Type B pancreatic cell (in vitro differentiated cells): ENCODE measurements around the gene NRIP1. TPM values are rescaled to one million over a fixed set of nuclear protein-coding genes. Genes with fewer than 3 reads are reported as not detected.

Source experiments
- DNase-seq: peaks from one replicate; pipeline ENCODE4 v3.0.0; 2021; ENCODE audit warnings: mixed read lengths; ENCODE audit not compliant: unreplicated experiment; ENCODE audit errors: extremely low spot score
- H3K27ac Mint-ChIP-seq: 2 replicates; pipeline ENCODE4 v1.8.0; 2021; ENCODE audit warnings: mild to moderate bottlenecking, mixed read lengths
- H3K27me3 Mint-ChIP-seq: 2 replicates; pipeline ENCODE4 v1.8.0; 2021; ENCODE audit warnings: mixed read lengths
- H3K36me3 Mint-ChIP-seq: 2 replicates; pipeline ENCODE4 v1.8.0; 2021; ENCODE audit warnings: mixed read lengths
- H3K4me1 Mint-ChIP-seq: one replicate; pipeline ENCODE4 v1.8.0; 2021; ENCODE audit warnings: mixed read lengths; ENCODE audit not compliant: unreplicated experiment
- H3K4me3 Mint-ChIP-seq: 2 replicates; pipeline ENCODE4 v1.8.0; 2021; ENCODE audit warnings: mild to moderate bottlenecking, mixed read lengths
- H3K9me3 Mint-ChIP-seq: 2 replicates; pipeline ENCODE4 v1.8.0; 2021; ENCODE audit warnings: mixed read lengths
- CTCF ChIP-seq: fragments of 200-600 bp; sonication (generic); conservative IDR thresholded peaks from 2 replicates; pipeline ENCODE4 v1.5.0; 2021; ENCODE audit warnings: antibody characterized with exemption, mild to moderate bottlenecking
- total RNA-seq: library from RNA; stranded (reverse); gene quantifications from 2 replicates; pipeline ENCODE4 v1.2.1, GENCODE V29; 2021; ENCODE audit warnings: low replicate concordance

The NRIP1 gene
- total RNA-seq, 1 donor from 2014 or later: 88.6 TPM

- Mint-ChIP-seq H3K27ac (no peak overlapping the region), H3K36me3 (peaks cover 37% of the 10 kb centered on the region), H3K27me3 (no peaks in the 10 kb centered on the region), H3K9me3 (no peaks in the 10 kb centered on the region), H3K4me1 (peaks cover 27% of the 10 kb centered on the region), H3K4me3 (no peak overlapping the region)
- TF ChIP-seq CTCF: no peak
- no peak for DNase-seq
Measured at GRCh38 chr21:14962217-14962616, 102.6 kb downstream of the NRIP1 start.

GRCh38 chr21:14961502-14961901 lies 103.3 kb downstream of the NRIP1 start:
- Mint-ChIP-seq H3K4me1 (peaks cover 33% of the 10 kb centered on the region), H3K36me3 (peaks cover 30% of the 10 kb centered on the region)

GRCh38 chr21:14959343-14959742 lies 105.5 kb downstream of the NRIP1 start:
- peaks cover 37% of the 10 kb centered on the region for H3K4me1 Mint-ChIP-seq
- H3K9me3 Mint-ChIP-seq: no peaks in the 10 kb centered on the region
- H3K36me3 Mint-ChIP-seq: peaks cover 12% of the 10 kb centered on the region
- no peaks in the 10 kb centered on the region for H3K27me3 Mint-ChIP-seq
- no peak overlapping the region for H3K27ac Mint-ChIP-seq
- TF ChIP-seq CTCF: no peak
- no peak overlapping the region for H3K4me3 Mint-ChIP-seq
- no peak for DNase-seq

More at GRCh38 chr21:14961502-14961901, 103.3 kb downstream of the NRIP1 start:
- DNase-seq: no peak
- Mint-ChIP-seq H3K27ac (no peak overlapping the region), H3K27me3 (no peaks in the 10 kb centered on the region), H3K9me3 (no peaks in the 10 kb centered on the region), H3K4me3 (no peak overlapping the region)
- TF ChIP-seq CTCF: no peak

- DNase-seq: no peak
- H3K27me3 Mint-ChIP-seq: no peaks in the 10 kb centered on the region
- H3K36me3 Mint-ChIP-seq: peaks cover 4% of the 10 kb centered on the region
- no peak for TF ChIP-seq CTCF
- peaks cover 34% of the 10 kb centered on the region for H3K4me1 Mint-ChIP-seq
- no peak overlapping the region for H3K27ac Mint-ChIP-seq
- peaks cover 2% of the 10 kb centered on the region for H3K9me3 Mint-ChIP-seq
- H3K4me3 Mint-ChIP-seq: no peak overlapping the region
Measured at GRCh38 chr21:14957836-14958235, 107.0 kb downstream of the NRIP1 start.

- no peaks in the 10 kb centered on the region for H3K27me3 Mint-ChIP-seq
Measured at GRCh38 chr21:14956807-14957206, 108.0 kb downstream of the NRIP1 start.

More at GRCh38 chr21:14956807-14957206, 108.0 kb downstream of the NRIP1 start:
- Mint-ChIP-seq H3K4me1 (peaks cover 29% of the 10 kb centered on the region), H3K36me3 (no peaks in the 10 kb centered on the region), H3K4me3 (no peak overlapping the region), H3K27ac (peak overlapping the region; percentile 18), H3K9me3 (peaks cover 6% of the 10 kb centered on the region)
- no peak for TF ChIP-seq CTCF
- DNase-seq: no peak
